GM23338 (cell line): ENCODE results near the gene GNMT. TPM values are rescaled to one million over a fixed set of nuclear protein-coding genes. Genes with fewer than 3 reads are reported as not detected.

Source experiments
- ATAC-seq: fragments of 200-7000 bp; cut with Tn5 transposase; 3 replicates; pipeline ENCODE4 v1.9.1; 2020
- DNase-seq: peaks from one replicate; pipeline ENCODE4 v3.0.0-alpha.2; 2015; ENCODE audit warnings: low spot score
- H2AFZ ChIP-seq: fragments of 200-600 bp; sonication (generic); 2 replicates; pipeline ENCODE4 v1.8.0; 2016; ENCODE audit warnings: antibody characterized with exemption, mild to moderate bottlenecking, moderate library complexity
- H3F3A ChIP-seq: fragments of 200-600 bp; sonication (generic); replicated peaks from 2 replicates; pipeline ENCODE4 v1.8.0; 2017; ENCODE audit warnings: antibody characterized with exemption, mixed run types, low read depth
- H3K27ac ChIP-seq: fragments of 200-600 bp; sonication (generic); 2 replicates; pipeline ENCODE4 v1.6.1; 2016; ENCODE audit warnings: low read depth
- H3K27me3 ChIP-seq: fragments of 200-600 bp; sonication (generic); 2 replicates; pipeline ENCODE4 v1.8.0; 2016; ENCODE audit warnings: mild to moderate bottlenecking, mixed run types, moderate library complexity; ENCODE audit not compliant: insufficient read depth
- H3K36me3 ChIP-seq: fragments of 200-600 bp; sonication (generic); 2 replicates; pipeline ENCODE4 v1.8.0; 2016; ENCODE audit warnings: mild to moderate bottlenecking; ENCODE audit not compliant: insufficient read depth
- H3K4me1 ChIP-seq: fragments of 200-600 bp; sonication (generic); 2 replicates; pipeline ENCODE4 v1.8.0; 2016; ENCODE audit warnings: mild to moderate bottlenecking, moderate library complexity; ENCODE audit not compliant: insufficient read depth
- H3K4me2 ChIP-seq: fragments of 200-600 bp; sonication (generic); 2 replicates; pipeline ENCODE4 v1.7.1; 2017; ENCODE audit warnings: mixed run types
- H3K4me3 ChIP-seq: fragments of 200-600 bp; sonication (generic); 2 replicates; pipeline ENCODE4 v1.6.1; 2016; ENCODE audit warnings: mixed run types
- H3K79me2 ChIP-seq: fragments of 200-600 bp; sonication (generic); replicated peaks from 2 replicates; pipeline ENCODE4 v1.8.0; 2017; ENCODE audit warnings: mild to moderate bottlenecking; ENCODE audit not compliant: insufficient read depth
- H3K9me2 ChIP-seq: fragments of 200-600 bp; sonication (generic); 2 replicates; pipeline ENCODE4 v1.8.0; 2017; ENCODE audit not compliant: insufficient read depth
- H4K20me1 ChIP-seq: fragments of 200-600 bp; sonication (generic); replicated peaks from 2 replicates; pipeline ENCODE4 v1.8.0; 2017; ENCODE audit warnings: mild to moderate bottlenecking; ENCODE audit not compliant: insufficient read depth
- H3K27ac Mint-ChIP-seq: 2 replicates; pipeline ENCODE4 v1.8.0; 2020; ENCODE audit warnings: inconsistent platforms, mild to moderate bottlenecking, moderate library complexity, mixed read lengths
- H3K27me3 Mint-ChIP-seq: 3 replicates; pipeline ENCODE4 v1.8.0; 2022; ENCODE audit warnings: low read depth, mild to moderate bottlenecking, moderate library complexity, mixed read lengths, inconsistent platforms; ENCODE audit not compliant: insufficient read depth, poor library complexity
- H3K36me3 Mint-ChIP-seq: 3 replicates; pipeline ENCODE4 v1.8.0; 2021; ENCODE audit warnings: low read depth, mild to moderate bottlenecking, inconsistent platforms, moderate library complexity, mixed read lengths
- H3K4me1 Mint-ChIP-seq: 3 replicates; pipeline ENCODE4 v1.8.0; 2020; ENCODE audit warnings: mild to moderate bottlenecking, inconsistent platforms, mixed read lengths
- H3K4me3 Mint-ChIP-seq: 3 replicates; pipeline ENCODE4 v1.8.0; 2021; ENCODE audit warnings: moderate library complexity, mild to moderate bottlenecking, inconsistent platforms, mixed read lengths
- H3K9me3 Mint-ChIP-seq: 3 replicates; pipeline ENCODE4 v1.8.0; 2020; ENCODE audit warnings: moderate library complexity, mild to moderate bottlenecking, inconsistent platforms, mixed read lengths
- CREB1 ChIP-seq: fragments of 250-450 bp; sonication (Bioruptor Pico); IDR thresholded peaks from 2 replicates; pipeline ENCODE4 v1.5.0; 2020; ENCODE audit warnings: low read depth, mild to moderate bottlenecking, moderate library complexity
- CTCF ChIP-seq, 2 experiments: fragments of 200-600 bp in 1 of 2; sonication (generic) in 1 of 2; conservative IDR thresholded peaks; 2 replicates each; pipeline versions ENCODE4 v1.5.1 to v1.6.1; 2016 to 2017; ENCODE audit warnings: antibody characterized with exemption in 2 of 2, low read depth in 2 of 2, mild to moderate bottlenecking in 2 of 2, moderate library complexity in 1 of 2
- ETS1 ChIP-seq: IDR thresholded peaks from 2 replicates; pipeline ENCODE4 v1.6.1; 2016; ENCODE audit warnings: antibody characterized with exemption
- EZH2 ChIP-seq: fragments of 200-600 bp; sonication (generic); IDR thresholded peaks from one replicate; pipeline ENCODE4 v1.8.0; 2017; ENCODE audit warnings: antibody characterized with exemption, mild to moderate bottlenecking, low read depth; ENCODE audit not compliant: unreplicated experiment
- EZH2phosphoT487 ChIP-seq: fragments of 200-600 bp; sonication (generic); IDR thresholded peaks from one replicate; pipeline ENCODE4 v1.8.1; 2018; ENCODE audit warnings: antibody characterized with exemption; ENCODE audit not compliant: unreplicated experiment
- JUNB ChIP-seq: IDR thresholded peaks from one replicate; pipeline ENCODE4 v1.6.1; 2016; ENCODE audit warnings: antibody characterized with exemption; ENCODE audit not compliant: unreplicated experiment
- NANOG ChIP-seq: IDR thresholded peaks from 2 replicates; pipeline ENCODE4 v1.6.1; 2016; ENCODE audit warnings: antibody characterized with exemption, borderline replicate concordance
- STAT1 ChIP-seq: IDR thresholded peaks from one replicate; pipeline ENCODE4 v1.6.1; 2016; ENCODE audit warnings: antibody characterized with exemption; ENCODE audit not compliant: unreplicated experiment
- ZNF114 ChIP-seq: fragments of 250-450 bp; sonication (Bioruptor Pico); IDR thresholded peaks from 2 replicates; pipeline ENCODE4 v1.5.0; 2020; ENCODE audit warnings: mild to moderate bottlenecking, moderate library complexity
- ZNF331 ChIP-seq: fragments of 250-450 bp; sonication (Bioruptor Pico); IDR thresholded peaks from 2 replicates; pipeline ENCODE4 v1.5.0; 2020; ENCODE audit warnings: low read depth, mild to moderate bottlenecking, moderate library complexity
- ZNF462 ChIP-seq: fragments of 250-450 bp; sonication (Bioruptor Pico); IDR thresholded peaks from 2 replicates; pipeline ENCODE4 v1.5.0; 2020; ENCODE audit warnings: mild to moderate bottlenecking, moderate library complexity
- polyA plus RNA-seq: library from polyadenylated mRNA; unstranded; fragments of >200 nt; fragmentation: Nextera tagmentation; extraction: Ambion mirVana; gene quantifications from 2 replicates; pipeline ENCODE4 v1.2.1, GENCODE V29; 2016
- total RNA-seq: library from RNA; depleted of rRNA; stranded (reverse); fragments of >200 nt; shearing (Covaris generic); gene quantifications from 2 replicates; pipeline ENCODE4 v1.2.3, GENCODE V29; 2014

Gene GNMT
- total and polyA plus RNA-seq, 2 experiments from 2014 or later = 0.52 TPM; not detected in 1

GRCh38 chr6:42959917-42960242 is 674 bp upstream of the GNMT start (continued):
- TF ChIP-seq ZNF331 = no peak
- TF ChIP-seq ZNF114 (CRISPR knock-in tag) = no peak
- no peak for TF ChIP-seq EZH2phosphoT487
- TF ChIP-seq ETS1 = no peak
- no peak for TF ChIP-seq NANOG
- TF ChIP-seq CREB1 = no peak
- TF ChIP-seq EZH2 = no peak
- no peak for TF ChIP-seq CTCF (conservative IDR thresholded peaks at IDR 0.05; ENCODE audit: low read depth in 2 of 2)
- TF ChIP-seq JUNB = no peak

- Mint-ChIP-seq H3K4me3 (peak overlapping the region; percentile 84), H3K4me1 (peaks cover 9% of the 10 kb centered on the region; the same call in 2 of the 3 replicates), H3K36me3 (peaks cover 3% of the 10 kb centered on the region; the same call in 2 of the 3 replicates), H3K9me3 (no peaks in the 10 kb centered on the region), H3K27ac (no peak overlapping the region), H3K27me3 (peaks cover 25% of the 10 kb centered on the region)
- H3K79me2 ChIP-seq = no peaks in the 10 kb centered on the region
- peak overlapping the region; percentile 88 for H3K4me2 ChIP-seq
- DNase-seq = no peak
- no peaks in the 10 kb centered on the region for H4K20me1 ChIP-seq
- H3K9me2 ChIP-seq = no peaks in the 10 kb centered on the region
- H3K4me1 ChIP-seq = peaks cover 7% of the 10 kb centered on the region; the same call in 1 of the 2 replicates
- H2AFZ ChIP-seq = peak overlapping the region; percentile 98
- peak overlapping the region; percentile 72 for H3K4me3 ChIP-seq
- no peak overlapping the region for H3K27ac ChIP-seq
- H3K27me3 ChIP-seq = peaks cover 24% of the 10 kb centered on the region
- H3K36me3 ChIP-seq = no peaks in the 10 kb centered on the region; the same call in 1 of the 2 replicates
- no peak for ATAC-seq
- H3F3A ChIP-seq = peaks cover 17% of the 10 kb centered on the region; the same call in 1 of the 2 replicates
- TF ChIP-seq JUNB = no peak
- no peak for TF ChIP-seq NANOG
- TF ChIP-seq ZNF331 = no peak
- TF ChIP-seq STAT1 = no peak
- no peak for TF ChIP-seq ZNF114 (CRISPR knock-in tag)
- no peak for TF ChIP-seq ZNF462 (CRISPR knock-in tag)
- TF ChIP-seq ETS1 = no peak
- TF ChIP-seq EZH2phosphoT487 = no peak
Observed at GRCh38 chr6:42961020-42961470, 491 bp downstream of the GNMT start.
